GM12865 (cell line): ENCODE results near the gene ARIH2.
A peak's percentile ranks its signal among the peaks of the same experiment; 100 is the strongest.
"Not testable (repeated sequence)": the region's sequence is repeated elsewhere in the genome, so short reads cannot be mapped to it uniquely, and the experiment has no call there.

Experiments used
- DNase-seq: peaks from one replicate; pipeline ENCODE4 v3.0.0; 2010; ENCODE audit warnings: low read depth
- H3K4me3 ChIP-seq: 2 replicates; pipeline ENCODE4 v1.5.1; 2011; ENCODE audit warnings: mild to moderate bottlenecking, low read depth, low read length, control low read depth
- CTCF ChIP-seq: IDR thresholded peaks from 2 replicates; pipeline ENCODE4 v1.5.1; 2011; ENCODE audit warnings: low read length, control low read depth, low read depth, inconsistent platforms; ENCODE audit not compliant: insufficient read depth; ENCODE audit errors: missing control alignments

The ARIH2 gene

GRCh38 chr3:48899273-48899672, 19.4 kb upstream of the ARIH2 start:
- peak; percentile 53 for DNase-seq
- TF ChIP-seq CTCF: no peak
- peak overlapping the region; percentile 79 for H3K4me3 ChIP-seq

GRCh38 chr3:48907026-48907425, 11.6 kb upstream of the ARIH2 start:
- H3K4me3 ChIP-seq, DNase-seq: not testable (repeated sequence)

GRCh38 chr3:48915296-48915695, 3.3 kb upstream of the ARIH2 start:
- no peak for DNase-seq
- TF ChIP-seq CTCF: no peak
- H3K4me3 ChIP-seq: no peak overlapping the region

- H3K4me3 ChIP-seq: peak overlapping the region; percentile 86
- TF ChIP-seq CTCF: no peak
- peak; percentile 87 for DNase-seq
These were observed 835 bp downstream of the ARIH2 start for GRCh38 chr3:48919215-48920138.

GRCh38 chr3:48926425-48927392, 8.1 kb downstream of the ARIH2 start:
- no peak for TF ChIP-seq CTCF
- H3K4me3 ChIP-seq: no peak overlapping the region
- no peak for DNase-seq

- no peak for DNase-seq
- TF ChIP-seq CTCF: no peak
- no peak overlapping the region for H3K4me3 ChIP-seq
These were observed 9.3 kb downstream of the ARIH2 start for GRCh38 chr3:48927928-48928327.

GRCh38 chr3:48928679-48929078, 10.0 kb downstream of the ARIH2 start:
- TF ChIP-seq CTCF: no peak
- DNase-seq: no peak
- H3K4me3 ChIP-seq: no peak overlapping the region
